Uterus (tissue), 4 donors: ENCODE results near the gene TSHZ2. TPM values are rescaled to one million over a fixed set of nuclear protein-coding genes. Genes with fewer than 3 reads are reported as not detected.

Source experiments
- DNase-seq, 2 donors: peaks; one replicate each; pipeline ENCODE4 v3.0.0-alpha.2; 2019 to 2020
- H3K27ac ChIP-seq, 2 donors: fragments of 200-600 bp; sonication (generic); 1 replicate in 1 of 2; 2 replicates in 1 of 2; pipeline ENCODE4 v1.5.1; 2016 to 2018
- H3K27me3 ChIP-seq, 2 donors: fragments of 200-600 bp; sonication (generic); one replicate each; pipeline ENCODE4 v1.5.1; 2018 to 2019; ENCODE audit warnings: control low read depth in 1 of 2
- H3K36me3 ChIP-seq, 2 donors: fragments of 200-600 bp; sonication (generic); one replicate each; pipeline ENCODE4 v1.5.1; 2019; ENCODE audit warnings: control low read depth in 1 of 2
- H3K4me1 ChIP-seq, 2 donors: fragments of 200-600 bp; sonication (generic); one replicate each; pipeline ENCODE4 v1.5.1; 2018 to 2019; ENCODE audit warnings: control low read depth in 1 of 2
- H3K4me3 ChIP-seq, 2 donors: fragments of 200-600 bp; sonication (generic); 1 replicate in 1 of 2; 2 replicates in 1 of 2; pipeline ENCODE4 v1.5.1; 2018 to 2019; ENCODE audit warnings: mild to moderate bottlenecking in 1 of 2
- H3K9me3 ChIP-seq, 2 donors: fragments of 200-600 bp; sonication (generic); one replicate each; pipeline ENCODE4 v1.5.1; 2019; ENCODE audit warnings: control low read depth in 1 of 2
- CTCF ChIP-seq, 4 experiments: fragments of 200-600 bp in 2 of 4; fragments of 450-650 bp in 2 of 4; sonication (generic) in 2 of 4; IDR thresholded peaks; one replicate each; pipeline ENCODE4 v1.5.1; 2016 to 2019; ENCODE audit warnings: antibody characterized with exemption in 4 of 4, mild to moderate bottlenecking in 2 of 4, moderate library complexity in 1 of 4
- POLR2A ChIP-seq, 2 donors: fragments of 450-650 bp; IDR thresholded peaks; one replicate each; pipeline ENCODE4 v1.6.1; 2016; ENCODE audit warnings: antibody characterized with exemption in 2 of 2, mild to moderate bottlenecking in 1 of 2, moderate library complexity in 1 of 2
- intact Hi-C: fragments of 100-400 bp; cut with DNase I; formaldehyde crosslinking; loops from one replicate; pipeline ENCODE4 v1.15.1; 2023; ENCODE audit warnings: low total_unique reads
- total RNA-seq, 4 donors: library from RNA; depleted of rRNA in 3 of 4; stranded (reverse); fragments of >200 nt in 3 of 4; gene quantifications; one replicate each; pipeline versions ENCODE4 v1.1.0 to v1.2.4, GENCODE V29; 2014 to 2023
- donor health status: DM: yes; HTN: yes; CAD: no.

TSHZ2 gene
- total RNA-seq, 4 donors from 2014 or later, result 22.0 to 50.1 (median 33.1) TPM

GRCh38 chr20:53306192-53306805 is 334.1 kb downstream of the TSHZ2 start:
- Histone ChIP-seq H3K36me3 (no peaks in the 10 kb centered on the region), H3K4me1 (no peaks in the 10 kb centered on the region), H3K27me3 (no peaks in the 10 kb centered on the region), H3K9me3 (no peaks in the 10 kb centered on the region), H3K4me3 (no peak overlapping the region), H3K27ac (no peak overlapping the region)
- TF ChIP-seq POLR2A (IDR thresholded peaks at IDR 0.05), result no peak
- TF ChIP-seq CTCF (IDR thresholded peaks at IDR 0.05), result no peak
- intact Hi-C loops, result no loop called here
- no peak for DNase-seq

GRCh38 chr20:53307964-53308597 is 335.9 kb downstream of the TSHZ2 start:
- no peaks in the 10 kb centered on the region for H3K36me3 ChIP-seq
- DNase-seq, result no peak
- no peak overlapping the region for H3K4me3 ChIP-seq
- H3K27me3 ChIP-seq, result no peaks in the 10 kb centered on the region
- intact Hi-C loops, result no loop called here
- H3K9me3 ChIP-seq, result no peaks in the 10 kb centered on the region
- H3K4me1 ChIP-seq, result no peaks in the 10 kb centered on the region
- no peak overlapping the region for H3K27ac ChIP-seq
- TF ChIP-seq POLR2A (IDR thresholded peaks at IDR 0.05) (no peak), CTCF (IDR thresholded peaks at IDR 0.05) (no peak)

GRCh38 chr20:53309515-53309914 is 337.4 kb downstream of the TSHZ2 start:
- DNase-seq, result no peak
- no peaks in the 10 kb centered on the region for H3K4me1 ChIP-seq
- intact Hi-C loops, result no loop called here
- no peak overlapping the region for H3K27ac ChIP-seq
- TF ChIP-seq POLR2A (IDR thresholded peaks at IDR 0.05), result no peak
- no peak for TF ChIP-seq CTCF (IDR thresholded peaks at IDR 0.05)
- no peaks in the 10 kb centered on the region for H3K9me3 ChIP-seq
- no peak overlapping the region for H3K4me3 ChIP-seq
- H3K27me3 ChIP-seq, result no peaks in the 10 kb centered on the region
- H3K36me3 ChIP-seq, result no peaks in the 10 kb centered on the region

GRCh38 chr20:53312957-53313356 is 340.8 kb downstream of the TSHZ2 start:
- H3K27me3 ChIP-seq, result no peaks in the 10 kb centered on the region
- no peak overlapping the region for H3K4me3 ChIP-seq
- DNase-seq, result no peak
- no peaks in the 10 kb centered on the region for H3K4me1 ChIP-seq
- intact Hi-C loops, result no loop called here
- no peaks in the 10 kb centered on the region for H3K36me3 ChIP-seq
- no peak overlapping the region for H3K27ac ChIP-seq
- no peaks in the 10 kb centered on the region for H3K9me3 ChIP-seq
- no peak for TF ChIP-seq POLR2A (IDR thresholded peaks at IDR 0.05)
- no peak for TF ChIP-seq CTCF (IDR thresholded peaks at IDR 0.05)

- H3K4me3 ChIP-seq, result no peak overlapping the region
- H3K27me3 ChIP-seq, result no peaks in the 10 kb centered on the region
- intact Hi-C loops, result no loop called here
- no peaks in the 10 kb centered on the region for H3K9me3 ChIP-seq
- no peaks in the 10 kb centered on the region for H3K4me1 ChIP-seq
- H3K27ac ChIP-seq, result no peak overlapping the region
- TF ChIP-seq POLR2A (IDR thresholded peaks at IDR 0.05) (no peak), CTCF (IDR thresholded peaks at IDR 0.05) (no peak)
- no peaks in the 10 kb centered on the region for H3K36me3 ChIP-seq
- DNase-seq, result no peak
Observed at GRCh38 chr20:53316206-53316937, 344.2 kb downstream of the TSHZ2 start.
